ENCODE measurements around the gene GTF2H4. TPM values are rescaled to one million over a fixed set of nuclear protein-coding genes. Genes with fewer than 3 reads are reported as not detected.

Gene GTF2H4
- total RNA-seq, 1 donor from 2014 or later: 65.3 TPM

DNA sequence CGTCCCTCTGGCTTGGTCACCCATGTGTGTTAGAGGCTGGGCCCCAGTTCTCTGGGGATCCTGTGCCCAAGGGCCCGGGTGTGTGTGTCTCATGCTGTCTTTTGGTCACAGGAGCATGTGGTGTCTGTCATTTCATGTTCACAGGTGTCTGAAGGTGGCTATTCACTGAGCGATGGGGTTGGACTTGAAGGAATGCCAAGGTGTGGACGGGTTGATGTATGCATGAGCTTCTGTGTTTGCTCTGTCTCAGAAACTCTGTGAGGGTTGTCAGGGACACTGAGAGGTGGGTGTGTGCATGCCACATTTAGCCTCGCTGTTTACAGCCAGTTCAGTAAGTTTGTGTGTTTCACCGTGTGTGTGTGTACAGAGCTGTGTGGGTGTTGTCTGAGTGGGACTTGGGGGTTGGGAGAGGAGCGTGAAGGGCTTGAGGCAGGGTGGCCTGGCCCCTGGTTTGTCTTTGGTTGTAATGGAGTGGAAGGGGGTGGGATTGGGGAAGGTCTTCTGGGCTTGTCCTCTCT lies 22.5 kb upstream of the GTF2H4 start:
- Mint-ChIP-seq H3K36me3 (ENCODE audit: low read depth) (no peaks in the 10 kb centered on the region), H3K4me3 (peak overlapping the region; percentile 77), H3K27ac (peak overlapping the region; percentile 63), H3K27me3 (ENCODE audit: insufficient read depth) (peaks cover 3% of the 10 kb centered on the region), H3K9me3 (no peaks in the 10 kb centered on the region), H3K4me1 (ENCODE audit: low read depth) (peaks cover 40% of the 10 kb centered on the region)
- intact Hi-C loops (cut with micrococcal nuclease): loop anchor here (1.0 kb wide), 1 partner anchor 23 kb away; the partner anchor contains the start of gene GTF2H4
- DNase-seq (ENCODE audit: low spot score): no peak

- Mint-ChIP-seq H3K27ac (peak overlapping the region; percentile 63), H3K36me3 (ENCODE audit: low read depth) (no peaks in the 10 kb centered on the region), H3K4me1 (ENCODE audit: low read depth) (peaks cover 40% of the 10 kb centered on the region), H3K9me3 (no peaks in the 10 kb centered on the region), H3K4me3 (peak overlapping the region; percentile 77), H3K27me3 (ENCODE audit: insufficient read depth) (peaks cover 3% of the 10 kb centered on the region)
- DNase-seq (ENCODE audit: low spot score): no peak
- intact Hi-C loops (cut with micrococcal nuclease): loop anchor here (1.0 kb wide), 1 partner anchor 22 kb away; the partner anchor contains the start of gene GTF2H4
These were observed 21.8 kb upstream of the GTF2H4 start for GRCh38 chr6:30885999-30886896.

DNA sequence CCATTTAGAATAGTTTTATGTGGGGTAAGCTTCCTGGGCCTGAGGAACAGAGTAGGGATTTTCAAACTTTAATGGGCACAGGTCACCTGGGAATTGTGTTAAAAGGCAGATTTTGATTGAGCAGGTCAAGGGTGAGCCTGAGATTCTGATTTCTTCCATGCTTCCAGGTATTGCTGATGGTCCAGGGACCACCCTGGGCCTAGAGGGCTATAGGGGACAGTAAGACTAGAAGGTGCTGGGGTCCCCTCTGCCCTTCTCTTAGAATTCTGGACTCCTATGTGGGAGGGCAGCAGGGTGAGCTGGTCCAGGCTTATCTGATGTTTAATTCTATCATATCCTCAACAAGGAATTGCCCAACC lies 21.1 kb upstream of the GTF2H4 start:
- Mint-ChIP-seq H3K4me1 (ENCODE audit: low read depth) (peaks cover 34% of the 10 kb centered on the region), H3K9me3 (no peaks in the 10 kb centered on the region)

DNA sequence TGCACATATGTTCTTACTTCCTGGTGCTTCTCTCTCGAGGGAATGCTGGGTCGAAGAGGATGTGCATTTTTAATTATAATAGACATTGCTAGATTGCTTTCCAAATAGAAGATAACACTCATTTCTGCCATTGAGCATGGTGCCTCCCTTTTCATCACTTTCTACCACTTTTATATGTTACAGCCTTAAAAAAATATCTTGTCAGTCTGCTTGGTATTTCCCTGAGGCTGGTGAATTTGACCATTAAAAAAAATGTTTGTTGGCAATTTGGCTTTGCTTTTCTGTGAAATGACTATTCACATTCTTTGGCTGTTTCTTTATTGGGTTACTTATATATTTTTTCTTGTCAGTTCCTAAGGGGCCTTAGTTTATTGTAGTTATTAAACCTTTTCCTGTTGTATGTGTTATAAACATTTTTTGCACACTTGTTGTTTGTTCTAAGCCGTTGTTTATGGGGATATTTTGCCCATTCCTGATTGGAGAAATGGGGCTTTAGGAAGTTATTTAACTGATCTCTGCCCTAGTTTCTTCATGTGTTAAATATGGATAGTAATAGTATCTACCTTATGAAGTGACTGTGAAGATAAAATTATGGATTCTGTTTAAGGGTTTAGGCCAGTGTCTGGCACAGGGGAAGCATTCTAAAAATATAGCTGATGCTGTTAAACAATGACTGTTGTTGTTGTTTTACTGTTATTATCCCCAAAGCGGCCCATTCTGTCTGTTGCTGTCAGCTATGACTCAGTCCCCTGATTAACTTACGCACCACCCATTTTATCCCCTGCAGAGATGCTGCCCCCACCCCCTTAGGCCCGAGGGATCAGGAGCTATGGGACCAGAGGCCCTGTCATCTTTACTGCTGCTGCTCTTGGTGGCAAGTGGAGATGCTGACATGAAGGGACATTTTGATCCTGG lies 19.8 kb upstream of the GTF2H4 start:
- intact Hi-C loops (cut with micrococcal nuclease): no loop called here
- DNase-seq (ENCODE audit: low spot score): no peak
- no peaks in the 10 kb centered on the region for H3K9me3 Mint-ChIP-seq
- no peak overlapping the region for H3K27ac Mint-ChIP-seq
- no peak overlapping the region for H3K4me3 Mint-ChIP-seq
- no peaks in the 10 kb centered on the region for H3K27me3 Mint-ChIP-seq (ENCODE audit: insufficient read depth)
- H3K4me1 Mint-ChIP-seq (ENCODE audit: low read depth): peaks cover 29% of the 10 kb centered on the region
- H3K36me3 Mint-ChIP-seq (ENCODE audit: low read depth): no peaks in the 10 kb centered on the region

More for the DNA sequence above, 21.1 kb upstream of the GTF2H4 start:
- H3K36me3 Mint-ChIP-seq (ENCODE audit: low read depth): no peaks in the 10 kb centered on the region
- intact Hi-C loops (cut with micrococcal nuclease): no loop called here
- no peak for DNase-seq (ENCODE audit: low spot score)
- no peak overlapping the region for H3K4me3 Mint-ChIP-seq
- no peaks in the 10 kb centered on the region for H3K27me3 Mint-ChIP-seq (ENCODE audit: insufficient read depth)
- H3K27ac Mint-ChIP-seq: no peak overlapping the region

- no peak overlapping the region for H3K4me3 Mint-ChIP-seq
- no peak overlapping the region for H3K27ac Mint-ChIP-seq
- H3K36me3 Mint-ChIP-seq (ENCODE audit: low read depth): no peaks in the 10 kb centered on the region
- H3K27me3 Mint-ChIP-seq (ENCODE audit: insufficient read depth): no peaks in the 10 kb centered on the region
- intact Hi-C loops (cut with micrococcal nuclease): no loop called here
- no peak for DNase-seq (ENCODE audit: low spot score)
- H3K9me3 Mint-ChIP-seq: no peaks in the 10 kb centered on the region
- peaks cover 23% of the 10 kb centered on the region for H3K4me1 Mint-ChIP-seq (ENCODE audit: low read depth)
These were observed 19.1 kb upstream of the GTF2H4 start for GRCh38 chr6:30888816-30889495.

DNA sequence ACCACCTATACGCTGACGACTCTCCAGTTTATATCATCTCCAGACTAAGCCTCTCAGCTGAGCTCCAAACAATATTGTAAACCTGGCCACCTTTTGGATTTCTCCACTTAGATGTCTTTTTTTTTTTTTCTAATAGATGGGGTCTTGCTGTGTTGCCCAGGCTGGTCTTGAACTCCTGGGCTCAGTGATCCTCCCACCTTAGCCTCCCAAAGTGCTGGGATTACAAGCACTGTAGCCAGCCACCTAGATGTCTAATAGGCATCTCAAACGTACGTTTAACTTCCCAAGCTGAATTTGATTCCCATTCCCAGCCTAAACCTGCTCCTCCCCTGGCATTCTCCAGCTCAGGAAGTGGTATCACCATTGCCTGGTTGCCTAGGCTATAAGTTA lies 18.5 kb upstream of the GTF2H4 start:
- peaks cover 23% of the 10 kb centered on the region for H3K4me1 Mint-ChIP-seq (ENCODE audit: low read depth)
- intact Hi-C loops (cut with micrococcal nuclease): no loop called here
- DNase-seq (ENCODE audit: low spot score): no peak
- no peak overlapping the region for H3K27ac Mint-ChIP-seq
- no peaks in the 10 kb centered on the region for H3K36me3 Mint-ChIP-seq (ENCODE audit: low read depth)
- H3K9me3 Mint-ChIP-seq: no peaks in the 10 kb centered on the region
- H3K4me3 Mint-ChIP-seq: no peak overlapping the region
- no peaks in the 10 kb centered on the region for H3K27me3 Mint-ChIP-seq (ENCODE audit: insufficient read depth)

DNA sequence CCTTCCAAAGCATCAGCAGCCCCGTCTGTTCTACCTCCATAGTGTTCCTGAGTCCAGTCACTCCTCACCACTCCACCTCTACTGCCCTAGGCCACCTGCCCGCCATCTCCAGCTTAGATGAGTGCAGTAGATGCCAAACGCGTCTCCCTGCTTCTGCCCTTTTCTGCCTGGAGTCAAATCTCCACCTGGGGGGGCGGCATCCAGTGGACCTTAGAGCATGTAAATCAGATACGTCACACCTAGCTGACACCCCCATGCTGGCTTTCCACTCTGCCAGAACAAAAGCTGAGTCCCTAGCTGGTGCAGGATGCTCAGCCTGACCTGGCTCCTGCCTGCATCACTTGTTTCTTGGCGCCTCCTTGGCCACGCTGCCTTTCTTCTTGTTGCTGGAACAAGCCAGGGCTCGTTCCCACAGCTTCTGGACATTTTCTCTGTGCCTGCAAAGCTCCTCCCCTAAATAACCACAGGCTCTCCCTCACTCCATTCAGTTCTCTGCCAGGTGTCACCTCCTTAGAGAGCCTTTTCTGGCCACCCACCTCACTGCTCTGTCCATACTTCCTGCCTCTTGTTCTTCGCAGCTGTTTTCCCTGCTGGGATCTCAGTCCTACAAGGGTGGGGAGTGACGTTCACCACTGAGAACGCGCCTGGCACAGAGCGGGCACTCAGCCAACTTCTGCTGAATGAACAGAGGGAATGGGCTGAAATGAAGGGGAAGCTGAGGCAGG lies 17.9 kb upstream of the GTF2H4 start:
- no peak for DNase-seq (ENCODE audit: low spot score)
- no peak overlapping the region for H3K27ac Mint-ChIP-seq
- H3K9me3 Mint-ChIP-seq: no peaks in the 10 kb centered on the region
- intact Hi-C loops (cut with micrococcal nuclease): no loop called here
- H3K4me1 Mint-ChIP-seq (ENCODE audit: low read depth): peaks cover 19% of the 10 kb centered on the region
- no peaks in the 10 kb centered on the region for H3K27me3 Mint-ChIP-seq (ENCODE audit: insufficient read depth)
- H3K4me3 Mint-ChIP-seq: no peak overlapping the region
- peaks cover 6% of the 10 kb centered on the region for H3K36me3 Mint-ChIP-seq (ENCODE audit: low read depth)

- Mint-ChIP-seq H3K36me3 (ENCODE audit: low read depth) (peaks cover 6% of the 10 kb centered on the region), H3K4me3 (no peak overlapping the region), H3K27ac (no peak overlapping the region), H3K4me1 (ENCODE audit: low read depth) (peaks cover 12% of the 10 kb centered on the region), H3K9me3 (no peaks in the 10 kb centered on the region), H3K27me3 (ENCODE audit: insufficient read depth) (no peaks in the 10 kb centered on the region)
- intact Hi-C loops (cut with micrococcal nuclease): no loop called here
- no peak for DNase-seq (ENCODE audit: low spot score)
These were observed 17.2 kb upstream of the GTF2H4 start for GRCh38 chr6:30890646-30891449.

DNA sequence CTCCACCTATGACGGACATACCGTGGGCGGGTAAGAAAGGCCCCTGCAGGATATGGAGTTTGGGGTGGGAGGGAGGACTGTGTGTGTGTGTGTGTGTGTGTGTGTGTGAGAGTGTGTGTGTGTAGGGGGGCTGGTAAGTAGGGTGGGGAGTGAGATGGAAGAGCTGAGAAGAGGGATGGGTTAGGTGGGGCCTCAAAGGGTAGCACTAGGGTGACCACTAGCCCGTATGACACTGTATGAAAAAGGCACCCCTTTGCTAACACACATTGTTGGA lies 16.6 kb upstream of the GTF2H4 start:
- Mint-ChIP-seq H3K36me3 (ENCODE audit: low read depth) (peaks cover 6% of the 10 kb centered on the region), H3K27ac (no peak overlapping the region), H3K4me3 (no peak overlapping the region), H3K4me1 (ENCODE audit: low read depth) (peaks cover 6% of the 10 kb centered on the region), H3K9me3 (no peaks in the 10 kb centered on the region), H3K27me3 (ENCODE audit: insufficient read depth) (no peaks in the 10 kb centered on the region)
- intact Hi-C loops (cut with micrococcal nuclease): no loop called here
- no peak for DNase-seq (ENCODE audit: low spot score)

GRCh38 chr6:30891816-30892538 lies 16.0 kb upstream of the GTF2H4 start:
- Mint-ChIP-seq H3K27me3 (ENCODE audit: insufficient read depth) (no peaks in the 10 kb centered on the region), H3K9me3 (no peaks in the 10 kb centered on the region), H3K27ac (no peak overlapping the region), H3K36me3 (ENCODE audit: low read depth) (peaks cover 6% of the 10 kb centered on the region), H3K4me3 (no peak overlapping the region), H3K4me1 (ENCODE audit: low read depth) (peaks cover under 1% of the 10 kb centered on the region)
- intact Hi-C loops (cut with micrococcal nuclease): no loop called here
- no peak for DNase-seq (ENCODE audit: low spot score)

GRCh38 chr6:30893001-30893591 lies 14.9 kb upstream of the GTF2H4 start:
- Mint-ChIP-seq H3K4me1 (ENCODE audit: low read depth) (no peaks in the 10 kb centered on the region), H3K4me3 (no peak overlapping the region), H3K27me3 (ENCODE audit: insufficient read depth) (no peaks in the 10 kb centered on the region), H3K9me3 (no peaks in the 10 kb centered on the region), H3K27ac (no peak overlapping the region), H3K36me3 (ENCODE audit: low read depth) (peaks cover 6% of the 10 kb centered on the region)
- intact Hi-C loops (cut with micrococcal nuclease): no loop called here
- no peak for DNase-seq (ENCODE audit: low spot score)

All from activated T-helper 1 cell treated with anti-CD3 and anti-CD28 coated beads, Interleukin-12 subunit alpha, Interleukin-12 subunit beta, Interleukin-2, Interleukin-4 antibody, amounts not matched to agents 30 ng/mL and 10 ng/mL and 1 ng/mL, durations not matched to agents 14 hours and 24 hours and 36 hours (primary cell).